M059J (cell line): ENCODE measurements around the gene FBXO27. TPM values are rescaled to one million over a fixed set of nuclear protein-coding genes. Genes with fewer than 3 reads are reported as not detected.
"Not testable (repeated sequence)": the region's sequence is repeated elsewhere in the genome, so short reads cannot be mapped to it uniquely, and the experiment has no call there.

Experiments
- DNase-seq: peaks from one replicate; pipeline ENCODE4 v3.0.0-alpha.2; 2012; ENCODE audit warnings: low read depth
- total RNA-seq: library from RNA; depleted of rRNA; stranded (reverse); fragments of >200 nt; shearing (Covaris generic); gene quantifications from 2 replicates; pipeline ENCODE4 v1.2.3, GENCODE V29; 2014; rRNA removed

The FBXO27 gene
- total RNA-seq = 6.7 and 10.6 TPM in 2 replicates

DNA sequence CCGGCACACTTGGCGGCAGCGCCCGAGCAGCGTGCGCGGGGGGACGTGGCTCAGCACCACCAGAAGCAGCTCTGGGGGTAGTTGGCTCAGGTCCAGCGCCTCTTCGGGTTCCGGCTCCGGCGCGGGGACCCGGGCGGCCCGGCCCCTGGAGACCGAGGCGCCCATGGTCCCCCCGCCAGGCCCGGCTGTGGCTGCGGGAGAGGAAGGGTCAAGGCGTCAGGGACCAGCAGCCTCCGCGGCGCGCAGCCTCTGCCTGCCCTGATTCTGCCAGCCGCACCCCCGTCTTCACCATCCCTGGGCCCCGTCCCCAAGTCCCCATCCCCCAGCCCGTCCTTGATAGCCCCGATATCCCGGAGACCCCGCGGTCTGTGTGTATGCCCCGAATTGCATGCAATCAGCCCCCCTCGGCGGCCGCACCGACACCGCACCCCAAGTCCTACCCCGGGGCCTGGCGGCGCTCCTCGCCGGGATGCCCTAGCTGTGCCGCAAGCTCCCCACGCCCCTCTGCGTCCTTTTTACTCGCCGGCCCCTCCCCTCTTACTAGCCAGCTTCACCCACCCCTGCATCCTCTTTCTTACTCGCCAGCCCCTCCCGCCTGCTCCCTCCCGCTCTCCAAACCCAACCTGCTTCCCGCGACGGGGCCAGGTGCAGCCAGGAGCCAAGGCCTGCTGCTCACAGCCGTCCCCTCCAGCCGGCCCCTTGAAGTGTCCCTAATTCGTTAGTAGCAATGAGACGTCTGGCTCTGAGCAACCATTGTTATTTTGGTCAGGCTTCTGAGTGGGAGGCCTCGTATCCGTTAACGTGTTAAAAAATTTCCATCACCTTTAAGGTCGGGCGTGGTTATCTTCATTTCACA, at the start of gene FBXO27:
TSS of gene FBXO27 (minus strand) at position 487 of the 856 bp plus-strand sequence. CDS start at position 165, 322 bp downstream.
- DNase-seq = peak; percentile 35

DNA sequence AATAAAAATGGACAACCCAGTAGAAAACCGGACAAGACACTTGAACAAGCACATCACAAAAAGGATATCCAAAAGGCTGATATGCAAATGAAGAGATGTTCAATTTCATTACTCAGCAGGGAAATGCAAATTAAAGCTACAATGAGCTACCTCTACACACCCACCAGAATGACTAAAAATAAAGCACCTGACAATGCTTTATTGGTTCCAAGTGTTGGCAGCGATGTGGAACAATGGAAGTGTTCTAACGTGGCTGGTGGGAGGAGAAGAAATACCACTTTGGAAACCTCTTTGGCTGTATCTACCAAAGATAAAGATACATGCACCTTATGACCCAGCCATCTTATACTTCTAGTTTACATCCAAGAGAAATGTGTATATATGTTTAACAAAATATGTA, 48.1 kb upstream of the FBXO27 start:
- DNase-seq = no peak

- DNase-seq = peak; percentile 100
These were observed 46.3 kb upstream of the FBXO27 start for GRCh38 chr19:39078436-39079200.

DNA sequence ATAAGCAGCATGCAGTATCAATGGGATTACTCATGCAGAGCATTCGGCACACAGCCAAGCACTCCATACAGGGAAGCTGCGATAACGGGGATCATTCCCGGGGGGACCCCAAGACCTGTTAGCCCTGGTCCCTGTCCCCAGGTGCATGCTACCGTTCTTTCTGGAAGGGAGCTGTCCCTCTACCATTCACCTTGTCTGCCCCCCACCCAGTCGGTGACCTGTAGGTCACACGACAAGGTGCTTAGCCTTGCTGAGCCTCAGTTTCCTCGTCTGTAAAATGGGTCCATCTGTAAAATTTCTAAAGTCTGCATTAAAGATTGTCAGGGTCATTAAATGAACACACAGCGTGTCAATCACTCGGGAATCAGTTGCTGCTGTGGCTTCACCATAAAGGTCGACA, 45.0 kb upstream of the FBXO27 start:
- DNase-seq = no peak

GRCh38 chr19:39074942-39075341, 42.6 kb upstream of the FBXO27 start:
- DNase-seq = no peak

DNA sequence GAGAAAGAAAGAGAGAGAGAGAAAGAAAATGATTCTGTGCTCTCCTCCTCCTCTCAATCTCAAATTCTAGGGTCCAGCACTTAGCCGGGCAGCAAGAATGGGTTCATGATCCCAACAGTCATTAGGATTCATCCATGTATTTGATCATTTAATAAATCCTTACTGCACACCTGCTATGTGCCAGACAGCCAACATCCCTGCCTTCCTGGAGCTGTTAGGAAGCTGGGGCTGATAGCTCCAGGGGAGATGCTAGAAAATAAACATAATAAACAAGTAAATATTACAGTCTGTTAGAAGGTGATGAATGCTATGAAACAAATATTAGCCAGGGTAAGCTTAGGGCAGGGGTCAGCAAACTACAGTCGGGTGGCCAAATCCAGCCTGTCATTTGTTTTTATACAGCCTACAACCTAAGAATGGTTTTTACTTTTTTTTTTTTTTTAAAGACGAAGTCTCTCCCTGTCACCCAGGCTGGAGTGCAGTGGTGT, 41.9 kb upstream of the FBXO27 start:
- no peak for DNase-seq

- peak; percentile 94 for DNase-seq
These were observed 38.5 kb upstream of the FBXO27 start for GRCh38 chr19:39070888-39071287.

GRCh38 chr19:39068259-39068658, 35.9 kb upstream of the FBXO27 start:
- DNase-seq = not testable (repeated sequence)

DNA sequence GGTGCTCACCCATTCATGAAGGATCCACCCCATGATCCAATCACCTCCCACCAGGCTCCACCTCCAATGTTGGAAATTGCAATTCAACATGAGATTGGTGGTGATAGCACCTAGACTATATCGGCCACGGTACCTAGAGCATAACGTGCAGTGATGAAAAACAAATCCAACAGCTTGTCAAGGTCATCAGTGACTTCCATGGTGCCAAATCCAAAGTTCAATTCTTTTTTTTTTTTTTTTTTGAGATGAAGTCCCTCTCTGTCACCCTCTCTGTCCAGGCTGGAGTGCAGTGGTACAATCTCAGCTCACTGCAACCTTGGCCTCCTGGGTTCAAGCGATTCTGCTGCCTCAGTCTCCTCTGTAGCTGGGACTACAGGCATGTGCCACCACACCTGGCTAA, 34.8 kb upstream of the FBXO27 start:
- no peak for DNase-seq

DNA sequence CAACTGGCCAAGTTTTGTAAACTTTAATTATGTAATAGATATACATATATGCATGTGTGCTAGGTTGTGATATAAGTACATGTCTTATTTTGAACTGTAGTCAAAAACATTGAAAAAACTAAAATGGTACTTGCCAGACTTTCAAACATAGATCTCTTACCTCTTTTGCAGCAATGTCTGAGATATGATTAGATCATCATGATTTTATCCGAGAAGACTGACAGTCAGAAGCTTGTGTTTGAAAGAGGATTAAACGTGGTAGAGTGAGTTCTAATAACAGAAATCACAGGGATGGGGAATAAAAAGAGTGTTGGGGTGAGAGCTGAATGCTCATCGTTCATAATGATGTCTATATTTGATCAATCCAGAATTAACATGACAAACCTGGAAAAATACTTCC, 33.6 kb upstream of the FBXO27 start:
- DNase-seq = no peak

GRCh38 chr19:39064405-39064804, 32.1 kb upstream of the FBXO27 start:
- no peak for DNase-seq

- DNase-seq = no peak
These were observed 27.8 kb upstream of the FBXO27 start for GRCh38 chr19:39060171-39060570.

- DNase-seq = no peak
These were observed 27.0 kb upstream of the FBXO27 start for GRCh38 chr19:39059302-39059701.

- DNase-seq = no peak
These were observed 25.3 kb upstream of the FBXO27 start for GRCh38 chr19:39057615-39058014.

DNA sequence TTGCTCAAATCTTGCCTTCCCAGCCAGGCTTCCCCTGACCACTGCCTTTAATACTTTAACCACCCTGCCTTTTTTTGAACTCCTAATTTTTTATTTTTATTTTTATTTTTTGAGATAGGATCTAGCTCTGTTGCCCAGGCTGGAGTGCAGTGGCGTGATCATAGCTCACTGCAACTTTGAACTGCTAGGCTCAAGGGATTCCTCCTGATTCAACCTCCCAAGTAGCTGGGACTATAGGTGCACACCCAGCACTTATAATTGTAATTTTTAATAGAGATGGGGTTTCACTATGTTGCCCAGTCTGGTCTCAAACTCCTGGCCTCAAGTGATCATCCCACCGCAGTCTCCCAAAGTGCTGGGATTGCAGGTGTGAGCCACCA, 21.7 kb upstream of the FBXO27 start:
- DNase-seq = no peak

- no peak for DNase-seq
These were observed 21.1 kb upstream of the FBXO27 start for GRCh38 chr19:39053276-39054090.

DNA sequence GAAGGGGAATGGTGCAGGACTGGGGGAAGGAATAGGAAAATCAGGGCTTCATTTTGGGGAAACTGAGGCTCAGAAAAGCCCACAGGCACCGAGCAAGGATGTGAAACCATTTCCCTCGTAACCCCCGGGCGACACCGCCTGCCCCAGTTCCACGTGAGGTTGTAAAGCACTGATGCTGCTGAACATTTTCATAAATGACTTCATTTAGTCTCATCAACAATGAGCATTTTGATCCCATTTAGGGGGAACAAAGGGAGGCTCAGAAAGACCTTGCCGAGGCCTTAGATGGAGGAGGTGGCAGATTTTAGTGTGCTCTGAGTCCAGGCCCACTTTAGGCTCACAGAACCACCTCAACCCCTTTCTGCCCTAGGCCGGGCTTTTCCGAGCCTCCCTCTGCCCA, 20.5 kb upstream of the FBXO27 start:
- DNase-seq = no peak

DNA sequence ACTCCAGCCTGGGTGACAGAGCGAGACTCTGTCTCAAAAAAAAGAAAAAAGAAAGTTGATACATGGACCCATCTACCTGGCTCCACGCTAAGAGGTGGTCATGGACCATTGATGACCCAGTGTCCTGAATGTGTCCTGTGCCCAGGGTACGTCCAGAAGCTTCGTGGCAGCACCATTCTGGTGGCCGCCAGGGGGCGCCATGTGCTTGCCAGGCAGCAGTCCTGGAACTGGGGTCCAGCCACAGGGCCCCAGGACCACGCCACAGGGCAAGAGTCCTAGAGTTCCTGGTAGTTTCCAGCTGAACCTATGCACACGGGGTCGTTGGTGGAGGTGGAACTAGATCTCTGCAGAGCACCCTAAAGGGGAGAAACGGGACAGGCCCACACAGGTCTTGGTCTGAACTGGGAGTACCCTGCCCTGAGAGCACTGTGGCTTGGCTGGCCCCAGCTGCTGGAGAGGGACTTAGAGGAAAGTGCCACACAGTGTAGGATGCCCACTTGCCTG, 19.9 kb upstream of the FBXO27 start:
- peak; percentile 52 for DNase-seq

GRCh38 chr19:39047073-39047472, 14.7 kb upstream of the FBXO27 start:
- DNase-seq = no peak

DNA sequence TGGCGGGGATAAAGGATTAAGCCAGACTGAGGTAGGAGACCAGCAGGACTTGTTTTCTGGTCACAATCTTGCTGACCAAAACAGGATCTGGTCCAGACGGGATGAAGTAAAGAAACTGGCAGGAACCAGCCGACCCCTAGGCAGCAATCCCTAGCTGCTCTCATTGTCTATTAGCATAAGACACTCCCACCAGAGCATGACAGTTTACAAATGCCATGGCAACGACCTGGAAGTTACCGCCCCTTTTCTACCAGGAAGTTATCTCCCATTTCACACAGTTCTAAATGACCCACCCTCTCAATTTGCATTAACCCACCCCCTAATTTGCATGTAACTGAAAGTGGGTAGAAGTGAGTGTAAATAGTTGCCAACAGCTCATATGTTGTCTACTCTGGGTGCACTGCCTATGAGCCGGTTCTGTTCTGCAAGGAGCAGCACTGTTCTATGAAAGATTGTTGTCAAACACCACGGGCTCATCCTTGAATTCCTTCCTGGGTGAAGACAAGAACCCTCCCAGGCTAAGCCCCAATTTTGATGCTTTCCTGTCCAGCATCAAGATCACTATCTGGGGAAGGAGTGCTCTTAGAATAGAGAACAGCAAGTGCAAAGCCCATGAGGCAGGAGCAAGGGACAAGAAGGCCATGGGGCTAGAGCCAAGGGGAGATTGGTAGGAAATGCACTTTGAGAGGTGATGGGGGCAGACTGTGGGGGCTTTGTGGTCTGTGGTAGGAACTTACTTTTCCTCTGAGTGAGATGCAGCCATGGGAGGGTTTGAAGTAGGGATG, 13.9 kb upstream of the FBXO27 start:
- DNase-seq = peak; percentile 40

- DNase-seq = no peak
These were observed 13.2 kb upstream of the FBXO27 start for GRCh38 chr19:39045506-39045905.
